OCI-LY1 (cell line): ENCODE data around the gene CDK13.

Experiments
- H2AFZ ChIP-seq: fragments of 200-600 bp; sonication (generic), shearing (Covaris generic); 2 replicates; pipeline ENCODE4 v1.6.0; 2014; ENCODE audit warnings: antibody characterized with exemption, mild to moderate bottlenecking, low read length
- H3F3A ChIP-seq: fragments of 200-600 bp; sonication (generic), shearing (Covaris generic); 2 replicates; pipeline ENCODE4 v1.6.0; 2014; ENCODE audit warnings: mild to moderate bottlenecking, antibody characterized with exemption, low read length, moderate library complexity; ENCODE audit not compliant: insufficient read depth
- H3K27ac ChIP-seq: fragments of 200-600 bp; sonication (generic); 2 replicates; pipeline ENCODE4 v1.5.1; 2014; ENCODE audit warnings: low read length, mixed run types, mild to moderate bottlenecking, low read depth; ENCODE audit not compliant: poor library complexity, severe bottlenecking
- H3K27me3 ChIP-seq: fragments of 200-600 bp; sonication (generic); 2 replicates; pipeline ENCODE4 v1.6.0; 2014; ENCODE audit warnings: antibody characterized with exemption, mild to moderate bottlenecking, low read length, moderate library complexity; ENCODE audit not compliant: insufficient read depth
- H3K36me3 ChIP-seq: fragments of 200-600 bp; sonication (generic); 2 replicates; pipeline ENCODE4 v1.6.1; 2014; ENCODE audit warnings: mild to moderate bottlenecking, antibody characterized with exemption, low read length, moderate library complexity, mixed read lengths; ENCODE audit not compliant: insufficient read depth
- H3K4me1 ChIP-seq: fragments of 200-600 bp; sonication (generic); 2 replicates; pipeline ENCODE4 v1.5.1; 2014; ENCODE audit warnings: mild to moderate bottlenecking, low read length, moderate library complexity; ENCODE audit not compliant: insufficient read depth, severe bottlenecking
- H3K4me2 ChIP-seq: fragments of 200-600 bp; sonication (generic), shearing (Covaris generic); 2 replicates; pipeline ENCODE4 v1.6.1; 2014; ENCODE audit warnings: low read length
- H3K4me3 ChIP-seq: fragments of 200-600 bp; sonication (generic); 2 replicates; pipeline ENCODE4 v1.5.1; 2014; ENCODE audit warnings: low read length, low read depth, mild to moderate bottlenecking, mixed read lengths; ENCODE audit not compliant: poor library complexity, severe bottlenecking
- H3K79me2 ChIP-seq: fragments of 200-600 bp; shearing (Covaris generic); 2 replicates; pipeline ENCODE4 v1.6.1; 2016; ENCODE audit warnings: mixed run types, low read length, mixed read lengths; ENCODE audit not compliant: insufficient read depth
- H3K9ac ChIP-seq: fragments of 200-600 bp; sonication (generic), shearing (Covaris generic); 2 replicates; pipeline ENCODE4 v1.6.1; 2014; ENCODE audit warnings: mild to moderate bottlenecking, low read length, mixed read lengths
- H3K9me2 ChIP-seq: fragments of 200-600 bp; sonication (generic), shearing (Covaris generic); 2 replicates; pipeline ENCODE4 v1.6.1; 2014; ENCODE audit warnings: low read depth, mild to moderate bottlenecking, low read length, mixed read lengths
- H3K9me3 ChIP-seq: fragments of 200-600 bp; shearing (Covaris generic); 2 replicates; pipeline ENCODE4 v1.6.1; 2014; ENCODE audit warnings: low read length, mixed read lengths
- H4K20me1 ChIP-seq: fragments of 200-600 bp; sonication (generic), shearing (Covaris generic); 2 replicates; pipeline ENCODE4 v1.6.0; 2016; ENCODE audit warnings: mild to moderate bottlenecking, low read length; ENCODE audit not compliant: insufficient read depth
- CTCF ChIP-seq: fragments of 200-600 bp; sonication (generic), shearing (Covaris generic); IDR thresholded peaks from 2 replicates; pipeline ENCODE4 v1.5.1; 2017; ENCODE audit warnings: mild to moderate bottlenecking, antibody characterized with exemption, low read length, moderate library complexity, mixed read lengths
- EZH2 ChIP-seq: fragments of 200-600 bp; sonication (generic), shearing (Covaris generic); IDR thresholded peaks from 2 replicates; pipeline ENCODE4 v1.8.0; 2017; ENCODE audit warnings: borderline replicate concordance, mixed run types, mild to moderate bottlenecking, antibody characterized with exemption, low read length, moderate library complexity, mixed read lengths

Gene CDK13

GRCh38 chr7:39949971-39950472 lies at the start of gene CDK13:
Gene CDK13, plus strand, starts transcription at chr7:39950256. Its CDS starts 386 bp downstream, at chr7:39950642.
- Histone ChIP-seq H3K79me2 (peaks cover 38% of the 10 kb centered on the region), H3K36me3 (peaks cover 11% of the 10 kb centered on the region), H2AFZ (no peak within 1 kb of the TSS), H3K27me3 (no peaks in the 10 kb centered on the region), H3K4me1 (peaks cover 35% of the 10 kb centered on the region), H3K9me3 (no peaks in the 10 kb centered on the region), H3K4me3 (peak within 1 kb of the TSS; percentile 70), H3F3A (no peaks in the 10 kb centered on the region), H3K4me2 (peak within 1 kb of the TSS; percentile 88), H3K9me2 (no peaks in the 10 kb centered on the region), H3K9ac (peak within 1 kb of the TSS; percentile 92), H4K20me1 (0 out of 2 replicates have a peak, but pooled peaks cover 4% of the 10 kb centered on the region), H3K27ac (peak within 1 kb of the TSS; percentile 98)
- no peak for TF ChIP-seq EZH2
- no peak; the same call in 1 of the 2 replicates for TF ChIP-seq CTCF

GRCh38 chr7:39904077-39904486 lies 46.0 kb upstream of the CDK13 start:
- H3K79me2 ChIP-seq, result no peaks in the 10 kb centered on the region
- TF ChIP-seq CTCF, result no peak
- TF ChIP-seq EZH2, result no peak
- no peaks in the 10 kb centered on the region for H4K20me1 ChIP-seq

GRCh38 chr7:39908141-39908540 lies 41.9 kb upstream of the CDK13 start:
- H3K27me3 ChIP-seq, result no peaks in the 10 kb centered on the region
- no peaks in the 10 kb centered on the region for H3F3A ChIP-seq
- H3K9me2 ChIP-seq, result no peaks in the 10 kb centered on the region
- TF ChIP-seq CTCF, result no peak
- no peak for TF ChIP-seq EZH2
- no peaks in the 10 kb centered on the region for H4K20me1 ChIP-seq
- H3K4me1 ChIP-seq, result no peaks in the 10 kb centered on the region
- H3K4me2 ChIP-seq, result no peak overlapping the region
- H3K4me3 ChIP-seq, result no peak overlapping the region
- 0 out of 2 replicates have a peak, but pooled peaks cover 2% of the 10 kb centered on the region for H3K9me3 ChIP-seq
- H3K79me2 ChIP-seq, result no peaks in the 10 kb centered on the region
- H3K9ac ChIP-seq, result no peak overlapping the region
- no peak overlapping the region for H3K27ac ChIP-seq
- no peaks in the 10 kb centered on the region for H3K36me3 ChIP-seq
- no peak overlapping the region for H2AFZ ChIP-seq

More at GRCh38 chr7:39904077-39904486, 46.0 kb upstream of the CDK13 start:
- H3K36me3 ChIP-seq, result no peaks in the 10 kb centered on the region
- no peak overlapping the region for H3K27ac ChIP-seq
- no peak overlapping the region for H3K4me2 ChIP-seq
- no peaks in the 10 kb centered on the region for H3F3A ChIP-seq
- H3K27me3 ChIP-seq, result no peaks in the 10 kb centered on the region
- no peak overlapping the region for H3K4me3 ChIP-seq
- H3K9ac ChIP-seq, result no peak overlapping the region
- H2AFZ ChIP-seq, result no peak overlapping the region
- H3K4me1 ChIP-seq, result no peaks in the 10 kb centered on the region
- no peaks in the 10 kb centered on the region for H3K9me2 ChIP-seq
- H3K9me3 ChIP-seq, result 0 out of 2 replicates have a peak, but pooled peaks cover 2% of the 10 kb centered on the region
